K562 (cell line): Measurements from ENCODE around the gene EDEM2. TPM values are rescaled to one million over a fixed set of nuclear protein-coding genes. Genes with fewer than 3 reads are reported as not detected.

Experiments
- CCNT2 ChIP-seq: IDR thresholded peaks from 2 replicates; pipeline ENCODE4 v1.6.1; 2011; ENCODE audit warnings: borderline replicate concordance, low read depth, mild to moderate bottlenecking, moderate library complexity, mixed read lengths, low read length; ENCODE audit not compliant: insufficient read length; ENCODE audit errors: extremely low read depth
- CSDE1 ChIP-seq, 2 experiments: fragments of 450-650 bp; IDR thresholded peaks; 2 replicates each; pipeline ENCODE4 v1.6.1; 2016; ENCODE audit warnings: mild to moderate bottlenecking in 1 of 2
- DACH1 ChIP-seq: fragments of 450-650 bp; IDR thresholded peaks from 2 replicates; pipeline ENCODE4 v1.6.1; 2018; ENCODE audit not compliant: partially characterized antibody
- FOXK1 ChIP-seq: sonication (generic); formaldehyde crosslinking; IDR thresholded peaks from 2 replicates; pipeline ENCODE4 v1.8.0; 2022; ENCODE audit warnings: missing genetic modification reagents, mild to moderate bottlenecking, borderline replicate concordance
- GATA2 ChIP-seq: sonication (generic); formaldehyde crosslinking; IDR thresholded peaks from 2 replicates; pipeline ENCODE4 v1.4.0; 2020; ENCODE audit warnings: mild to moderate bottlenecking, missing genetic modification reagents
- KDM1A ChIP-seq, 2 experiments: fragments of 450-650 bp; IDR thresholded peaks; 2 replicates each; pipeline ENCODE4 v1.6.1; 2016; ENCODE audit warnings: mild to moderate bottlenecking in 2 of 2
- MNT ChIP-seq, 2 experiments: fragments of 450-650 bp; conservative IDR thresholded peaks; 2 replicates each; pipeline ENCODE4 v1.6.1; 2017; ENCODE audit warnings: mild to moderate bottlenecking in 2 of 2, moderate library complexity in 2 of 2
- MYC ChIP-seq, 2 experiments: fragments of 250-450 bp in 1 of 2; sonication (Bioruptor Pico) in 1 of 2; IDR thresholded peaks; 2 replicates each; pipeline versions ENCODE4 v1.5.1 to v1.6.1; 2012 to 2021; ENCODE audit warnings: low read depth in 2 of 2, borderline replicate concordance in 1 of 2, improper control_type of control experiment in 1 of 2, low read length in 1 of 2, mild to moderate bottlenecking in 1 of 2, moderate library complexity in 1 of 2
- NRF1 ChIP-seq, 2 experiments: fragments of 450-650 bp; IDR thresholded peaks in 1 of 2; conservative IDR thresholded peaks in 1 of 2; 2 replicates each; pipeline ENCODE4 v1.6.1; 2014; ENCODE audit warnings: mild to moderate bottlenecking in 2 of 2
- PRMT5 ChIP-seq: sonication (generic); formaldehyde crosslinking; IDR thresholded peaks from 2 replicates; pipeline ENCODE4 v1.5.0; 2020; ENCODE audit warnings: missing genetic modification reagents
- SNRNP70 ChIP-seq: fragments of 200-400 bp; formaldehyde crosslinking; optimal IDR thresholded peaks from 2 replicates; pipeline ENCODE3; 2017; ENCODE audit warnings: low read depth, low read length
- SPI1 ChIP-seq: IDR thresholded peaks from 2 replicates; pipeline ENCODE4 v1.6.1; 2011; ENCODE audit warnings: low read depth, low read length, control low read depth, borderline replicate concordance
- TCF15 ChIP-seq: fragments of 250-450 bp; sonication (Bioruptor Pico); IDR thresholded peaks from 2 replicates; pipeline ENCODE4 v1.8.0; 2022; ENCODE audit warnings: moderate library complexity, mild to moderate bottlenecking, inconsistent platforms
- ZZZ3 ChIP-seq: fragments of 450-650 bp; IDR thresholded peaks from 2 replicates; pipeline ENCODE4 v1.6.1; 2016; ENCODE audit warnings: antibody characterized with exemption, mild to moderate bottlenecking, moderate library complexity
- polyA plus RNA-seq, 8 experiments: library from polyadenylated mRNA; depleted of rRNA in 4 of 8; stranded (reverse) in 5 of 8; unstranded in 3 of 8; fragments of >200 nt; fragmentation: Nextera tagmentation in 2 of 8; fragmentation: Illumina TruSeq in 1 of 8; extraction: Ambion mirVana in 2 of 8; extraction: Trizol in 1 of 8; gene quantifications; 2 replicates each; pipeline versions ENCODE4 v1.2.1 to v1.2.3, GENCODE V29; 2011 to 2014; ENCODE audit warnings: inconsistent platforms in 1 of 8, missing spikeins in 1 of 8
- total RNA-seq, 7 experiments: library from RNA; depleted of rRNA in 6 of 7; stranded (reverse); fragments of >200 nt in 6 of 7; fragmentation: Illumina TruSeq in 2 of 7; extraction: Trizol in 2 of 7; gene quantifications; 2 replicates each; pipeline versions ENCODE4 v1.2.1 to v1.2.3, GENCODE V29; 2011 to 2021; ENCODE audit warnings: low replicate concordance in 1 of 7
- TF ChIP-seq, protein P1 (sequence below), 2 experiments: fragments of 450-650 bp; formaldehyde crosslinking in 1 of 2; IDR thresholded peaks; 2 replicates each; pipeline versions ENCODE4 v1.4.0 to v1.6.1; 2014 to 2020; ENCODE audit warnings: mild to moderate bottlenecking in 2 of 2, borderline replicate concordance in 1 of 2, low read depth in 1 of 2

Gene EDEM2
- total and polyA plus RNA-seq, 9 of the 15 experiments (the other 6 are each of a cell fraction or from before 2014, with no cell fraction given) = 6.9 to 11.0 (median 9.7) TPM

GRCh38 chr20:35171753-35172433 lies 24.8 kb upstream of the EDEM2 start, which contains the start of gene PROCR (continued):
- TF ChIP-seq MNT (conservative IDR thresholded peaks at IDR 0.05) = 0 out of 4 replicates have a peak, but pooled peaks of 1 of the 2 experiments have one; percentile 38
- peak; percentile 52; the same call in 1 of the 2 replicates for TF ChIP-seq GATA2 (CRISPR knock-in tag)
- TF ChIP-seq PRMT5 (CRISPR knock-in tag) = no peak
- TF ChIP-seq CCNT2 = no peak
- TF ChIP-seq, protein P1, sequence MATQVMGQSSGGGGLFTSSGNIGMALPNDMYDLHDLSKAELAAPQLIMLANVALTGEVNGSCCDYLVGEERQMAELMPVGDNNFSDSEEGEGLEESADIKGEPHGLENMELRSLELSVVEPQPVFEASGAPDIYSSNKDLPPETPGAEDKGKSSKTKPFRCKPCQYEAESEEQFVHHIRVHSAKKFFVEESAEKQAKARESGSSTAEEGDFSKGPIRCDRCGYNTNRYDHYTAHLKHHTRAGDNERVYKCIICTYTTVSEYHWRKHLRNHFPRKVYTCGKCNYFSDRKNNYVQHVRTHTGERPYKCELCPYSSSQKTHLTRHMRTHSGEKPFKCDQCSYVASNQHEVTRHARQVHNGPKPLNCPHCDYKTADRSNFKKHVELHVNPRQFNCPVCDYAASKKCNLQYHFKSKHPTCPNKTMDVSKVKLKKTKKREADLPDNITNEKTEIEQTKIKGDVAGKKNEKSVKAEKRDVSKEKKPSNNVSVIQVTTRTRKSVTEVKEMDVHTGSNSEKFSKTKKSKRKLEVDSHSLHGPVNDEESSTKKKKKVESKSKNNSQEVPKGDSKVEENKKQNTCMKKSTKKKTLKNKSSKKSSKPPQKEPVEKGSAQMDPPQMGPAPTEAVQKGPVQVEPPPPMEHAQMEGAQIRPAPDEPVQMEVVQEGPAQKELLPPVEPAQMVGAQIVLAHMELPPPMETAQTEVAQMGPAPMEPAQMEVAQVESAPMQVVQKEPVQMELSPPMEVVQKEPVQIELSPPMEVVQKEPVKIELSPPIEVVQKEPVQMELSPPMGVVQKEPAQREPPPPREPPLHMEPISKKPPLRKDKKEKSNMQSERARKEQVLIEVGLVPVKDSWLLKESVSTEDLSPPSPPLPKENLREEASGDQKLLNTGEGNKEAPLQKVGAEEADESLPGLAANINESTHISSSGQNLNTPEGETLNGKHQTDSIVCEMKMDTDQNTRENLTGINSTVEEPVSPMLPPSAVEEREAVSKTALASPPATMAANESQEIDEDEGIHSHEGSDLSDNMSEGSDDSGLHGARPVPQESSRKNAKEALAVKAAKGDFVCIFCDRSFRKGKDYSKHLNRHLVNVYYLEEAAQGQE (IDR thresholded peaks at IDR 0.05; ENCODE audit: borderline replicate concordance) = 0 out of 2 replicates have a peak, but pooled peaks have one; percentile 2
- TF ChIP-seq, protein P1 (CRISPR knock-in tag; IDR thresholded peaks at IDR 0.05; ENCODE audit: low read depth) = no peak
- peak; percentile 42; the same call in 1 of the 2 replicates for TF ChIP-seq MYC (IDR thresholded peaks at IDR 0.05; ENCODE audit: low read depth, low read length)
- TF ChIP-seq MYC (CRISPR knock-in tag; IDR thresholded peaks at IDR 0.05; ENCODE audit: borderline replicate concordance, low read depth) = no peak
- TF ChIP-seq TCF15 = no peak
- no peak for TF ChIP-seq CSDE1 (IDR thresholded peaks at IDR 0.05)
- no peak for TF ChIP-seq DACH1
- no peak for TF ChIP-seq SNRNP70
- TF ChIP-seq KDM1A (IDR thresholded peaks at IDR 0.05) = peak in 1 of 2 experiments; percentile 49; a peak in 1 of 4 replicates
- peak; percentile 82 for TF ChIP-seq SPI1
- TF ChIP-seq NRF1 (conservative IDR thresholded peaks at IDR 0.05 in 1 of 2, IDR thresholded peaks at IDR 0.05 in 1 of 2) = peak; percentile 39 to 43; a peak in 3 of 4 replicates
- 0 out of 2 replicates have a peak, but pooled peaks have one; percentile 30 for TF ChIP-seq FOXK1 (CRISPR knock-in tag)
- no peak for TF ChIP-seq ZZZ3
